Measurements from ENCODE around the gene CRLF3.
"Not testable (repeated sequence)": the region's sequence is repeated elsewhere in the genome, so short reads cannot be mapped to it uniquely, and the experiment has no call there.

- not testable (repeated sequence) for TF ChIP-seq SCRT1 (tag by site-specific recombination; IDR thresholded peaks at IDR 0.05; ENCODE audit: borderline replicate concordance); ZNF362 (tag by site-specific recombination; IDR thresholded peaks at IDR 0.05); CTCF (tag by site-specific recombination; IDR thresholded peaks at IDR 0.05); ZIC2 (tag by site-specific recombination; IDR thresholded peaks at IDR 0.05); ZNF311 (tag by site-specific recombination; IDR thresholded peaks at IDR 0.05; ENCODE audit: borderline replicate concordance)
- TF ChIP-seq, protein P1, sequence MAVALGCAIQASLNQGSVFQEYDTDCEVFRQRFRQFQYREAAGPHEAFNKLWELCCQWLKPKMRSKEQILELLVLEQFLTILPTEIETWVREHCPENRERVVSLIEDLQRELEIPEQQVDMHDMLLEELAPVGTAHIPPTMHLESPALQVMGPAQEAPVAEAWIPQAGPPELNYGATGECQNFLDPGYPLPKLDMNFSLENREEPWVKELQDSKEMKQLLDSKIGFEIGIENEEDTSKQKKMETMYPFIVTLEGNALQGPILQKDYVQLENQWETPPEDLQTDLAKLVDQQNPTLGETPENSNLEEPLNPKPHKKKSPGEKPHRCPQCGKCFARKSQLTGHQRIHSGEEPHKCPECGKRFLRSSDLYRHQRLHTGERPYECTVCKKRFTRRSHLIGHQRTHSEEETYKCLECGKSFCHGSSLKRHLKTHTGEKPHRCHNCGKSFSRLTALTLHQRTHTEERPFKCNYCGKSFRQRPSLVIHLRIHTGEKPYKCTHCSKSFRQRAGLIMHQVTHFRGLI (tag by site-specific recombination; IDR thresholded peaks at IDR 0.05): not testable (repeated sequence)
These were observed 9.6 kb downstream of the CRLF3 start for GRCh38 chr17:30814860-30815259.

Measured in HEK293 (cell line).